ENCODE data around the gene CACUL1.
"Not testable (repeated sequence)": the region's sequence is repeated elsewhere in the genome, so short reads cannot be mapped to it uniquely, and the experiment has no call there.

The CACUL1 gene

DNA sequence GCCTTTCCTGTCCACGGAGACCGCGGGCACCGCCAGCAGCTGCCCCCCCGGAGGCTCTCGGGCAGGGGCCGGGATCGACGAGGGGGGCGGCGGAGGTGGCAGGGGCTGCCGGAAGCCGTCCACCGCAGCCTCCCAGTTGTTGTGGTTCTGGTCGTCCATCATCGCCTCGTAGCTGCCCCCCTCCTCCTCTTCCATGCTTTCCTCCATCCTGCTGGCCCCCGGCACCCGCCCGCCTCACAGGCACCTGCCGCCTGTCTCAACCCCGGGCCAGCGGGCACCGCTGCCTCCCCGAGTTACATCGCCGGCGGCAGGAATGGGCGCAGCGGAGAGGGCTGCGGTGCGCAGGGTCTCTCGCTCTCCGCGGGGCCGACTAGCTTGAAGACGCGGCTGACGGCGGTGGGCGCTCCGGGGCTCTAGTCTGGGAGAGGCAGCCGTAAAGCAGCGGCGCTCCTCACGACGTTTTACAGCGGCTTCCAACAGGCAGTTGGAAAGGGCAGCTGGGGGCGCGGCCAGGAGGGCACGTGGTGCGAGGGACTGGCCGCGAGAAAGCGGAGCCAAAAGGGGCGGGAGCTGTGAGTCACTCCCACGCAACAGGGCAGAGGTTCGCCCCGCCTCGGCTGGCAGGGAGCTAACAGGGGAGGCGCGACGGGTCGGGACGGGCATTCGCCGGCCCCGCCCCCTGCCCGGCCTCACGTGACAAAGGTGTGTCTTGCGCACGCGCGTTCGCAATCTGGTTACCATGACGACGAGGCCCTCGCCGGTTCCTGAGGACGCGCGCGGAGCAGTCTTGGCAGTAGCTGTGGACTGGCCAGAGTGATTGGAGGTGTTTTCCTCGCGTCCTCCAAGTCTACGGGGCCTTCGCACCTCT lies at the start of gene CACUL1:
CACUL1 (minus strand) TSS at position 415 of the 868 bp plus-strand sequence; CDS start at position 207, 208 bp downstream.
- peak; percentile 99 for DNase-seq (ENCODE audit: low read depth in 2 of 2)

GRCh38 chr10:118804262-118804773 lies 49.5 kb upstream of the CACUL1 start:
- DNase-seq (ENCODE audit: low read depth in 2 of 2): no peak

DNA sequence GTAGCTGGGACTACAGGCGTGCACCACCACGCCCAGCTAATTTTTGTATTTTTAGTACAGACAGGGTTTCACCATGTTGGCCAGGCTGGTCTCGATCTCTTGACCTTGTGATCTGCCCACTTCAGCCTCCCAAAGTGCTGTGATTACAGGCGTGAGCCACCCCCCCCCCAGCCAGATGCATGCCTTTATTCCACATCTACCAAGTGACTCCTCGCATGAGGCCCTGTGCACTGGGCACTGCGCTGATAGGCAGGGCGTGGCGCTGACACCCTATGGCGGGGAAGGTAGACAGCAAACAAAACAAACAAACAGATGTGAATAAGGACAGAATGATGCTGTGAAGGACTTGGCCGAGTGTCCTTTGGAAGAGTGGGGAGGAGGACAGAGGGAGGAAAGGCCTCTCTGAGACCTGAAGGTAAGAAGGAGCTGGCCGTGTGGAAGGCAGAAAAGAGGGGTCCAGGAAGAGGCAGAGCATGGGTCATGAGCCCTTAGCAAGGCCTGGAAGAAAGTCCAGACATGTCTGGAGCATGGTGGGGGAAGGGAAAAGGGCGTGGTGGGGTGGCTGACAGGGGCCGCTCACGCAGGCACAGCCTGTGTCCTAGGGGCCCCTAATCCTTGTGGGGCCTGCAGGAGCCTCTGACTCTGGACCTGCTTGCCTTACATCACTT lies 47.5 kb upstream of the CACUL1 start:
- DNase-seq (ENCODE audit: low read depth in 2 of 2): no peak

DNA sequence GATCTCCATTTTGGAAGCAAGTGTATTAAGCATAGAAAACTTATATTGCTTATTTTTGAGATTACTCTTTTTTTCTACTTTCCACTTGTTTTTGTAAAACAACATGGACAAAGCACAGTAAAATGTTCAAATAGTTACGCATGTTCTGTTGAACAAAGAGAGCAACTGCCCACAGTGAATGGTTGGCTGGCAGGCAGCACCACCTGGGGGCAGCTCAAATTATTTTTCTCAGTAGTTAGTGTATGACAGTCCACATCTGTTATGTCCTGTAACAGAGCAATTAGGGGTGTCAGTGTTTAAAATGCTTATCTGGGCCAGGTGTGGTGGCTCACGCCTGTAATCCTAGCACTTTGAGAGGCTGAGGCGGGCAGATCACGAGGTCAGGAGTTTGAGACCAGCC lies 46.1 kb upstream of the CACUL1 start:
- DNase-seq (ENCODE audit: low read depth in 2 of 2): no peak

DNA sequence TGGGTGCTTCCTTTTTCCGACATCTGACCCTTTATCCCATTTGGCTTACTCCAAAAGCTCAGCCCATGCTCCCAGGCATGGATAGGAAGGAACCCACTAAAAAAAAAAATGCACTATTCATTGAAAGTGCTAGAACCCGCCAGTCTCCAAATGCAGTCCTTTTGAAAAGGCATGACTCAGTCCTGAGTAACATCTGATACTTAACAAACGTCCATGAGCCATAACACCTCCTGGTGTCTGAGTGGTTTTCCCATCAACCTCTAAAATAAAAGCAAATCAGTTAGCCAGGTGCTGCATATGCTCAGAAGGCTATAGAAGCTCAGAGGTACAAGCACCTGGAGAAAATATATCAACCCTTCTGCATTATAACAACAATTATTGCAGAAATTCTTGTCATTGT lies 45.0 kb upstream of the CACUL1 start:
- no peak for DNase-seq (ENCODE audit: low read depth in 2 of 2)

GRCh38 chr10:118798231-118798662 lies 43.5 kb upstream of the CACUL1 start:
- no peak for DNase-seq (ENCODE audit: low read depth in 2 of 2)

DNA sequence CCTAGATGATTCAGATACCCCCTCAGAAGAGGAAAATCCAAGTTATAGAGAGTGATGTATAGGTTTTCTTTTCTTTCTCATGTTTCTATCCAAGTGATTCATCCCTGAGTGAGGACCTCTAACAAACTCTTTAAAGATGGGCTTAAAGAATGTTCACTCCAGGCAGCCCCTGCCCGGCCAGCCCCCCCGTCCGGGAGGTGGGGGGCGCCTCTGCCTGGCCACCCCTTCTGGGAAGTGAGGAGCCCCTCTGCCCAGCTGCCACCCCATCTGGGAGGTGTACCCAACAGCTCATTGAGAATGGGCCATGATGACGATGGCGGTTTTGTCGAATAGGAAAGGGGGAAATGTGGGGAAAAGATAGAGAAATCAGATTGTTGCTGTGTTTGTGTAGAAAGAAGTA lies 40.2 kb upstream of the CACUL1 start:
- not testable (repeated sequence) for DNase-seq (ENCODE audit: low read depth in 2 of 2)

DNA sequence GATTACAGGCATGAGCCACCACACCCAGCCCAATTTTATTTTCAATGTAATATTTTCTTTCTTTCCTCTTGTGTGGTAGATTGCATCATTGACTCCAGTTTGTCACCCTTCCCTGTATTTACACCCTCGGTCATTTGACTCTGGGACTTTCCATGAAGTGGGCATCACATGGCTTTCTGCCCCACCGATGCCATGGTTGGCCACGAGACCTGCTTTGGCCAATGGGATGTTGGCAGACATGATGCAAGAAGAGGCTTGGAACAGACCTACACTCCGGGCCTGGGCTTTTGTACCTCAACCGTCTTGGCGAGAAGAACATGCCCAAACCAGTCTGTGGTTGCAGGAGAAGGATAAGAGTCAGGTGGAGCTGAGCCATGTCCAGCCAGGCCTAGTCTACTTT lies 38.8 kb upstream of the CACUL1 start:
- DNase-seq (ENCODE audit: low read depth in 2 of 2): no peak

DNA sequence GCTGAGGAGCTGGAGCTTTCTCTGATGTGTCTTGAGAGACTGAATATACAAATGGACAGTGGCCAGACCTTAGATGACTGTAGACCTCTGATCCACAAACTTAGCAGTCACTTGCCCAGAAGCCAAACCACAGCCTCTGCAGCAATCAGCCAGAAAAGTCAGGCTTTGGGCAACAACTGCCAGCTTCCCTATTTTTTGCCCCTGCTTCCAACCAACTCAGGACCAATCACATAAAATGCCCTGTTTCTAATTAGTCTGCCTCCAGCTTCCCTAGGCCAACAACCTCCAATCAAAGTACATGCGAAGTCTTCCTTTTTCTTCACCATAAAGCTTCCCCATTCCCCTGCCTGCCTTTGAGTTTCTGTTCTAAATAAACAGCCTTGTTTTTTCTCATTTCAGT lies 37.8 kb upstream of the CACUL1 start:
- no peak for DNase-seq (ENCODE audit: low read depth in 2 of 2)

DNA sequence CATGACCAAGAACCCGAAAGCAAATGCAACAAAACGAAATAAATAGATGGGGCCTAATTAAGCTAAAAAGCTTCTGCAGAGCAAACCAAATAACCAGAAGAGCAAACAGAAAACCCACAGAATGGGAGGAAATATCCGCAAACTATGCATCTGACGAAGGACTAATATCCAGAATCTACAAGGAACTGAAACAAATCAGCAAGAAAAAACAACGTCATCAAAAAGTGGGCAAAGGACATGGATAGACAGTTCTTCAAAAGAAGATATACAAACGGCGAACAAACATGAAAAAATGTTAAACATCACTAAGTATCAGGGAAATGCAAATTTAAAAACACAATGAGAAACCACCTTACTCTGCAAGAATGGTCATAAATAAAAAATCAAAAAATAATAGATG lies 35.3 kb upstream of the CACUL1 start:
- DNase-seq (ENCODE audit: low read depth in 2 of 2): no peak

DNA sequence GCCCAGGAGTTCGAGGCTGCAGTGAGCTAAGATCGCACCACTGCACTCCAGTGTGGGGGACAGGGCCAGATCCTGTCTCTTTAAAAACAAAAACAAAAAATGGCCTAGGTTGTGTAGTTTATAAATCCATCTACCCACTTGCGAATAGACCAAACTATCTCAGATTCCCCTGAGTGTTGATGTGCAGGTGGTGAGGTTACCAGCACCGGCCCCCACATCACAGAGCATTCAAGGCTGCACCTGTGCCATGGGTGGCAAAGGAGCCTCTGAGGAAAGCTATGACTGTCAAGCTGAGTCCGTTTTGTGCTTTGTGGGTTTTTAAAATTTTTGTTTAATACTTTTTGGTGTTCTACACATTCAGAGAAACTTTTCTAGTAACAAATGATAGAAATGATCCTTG lies 30.8 kb upstream of the CACUL1 start:
- DNase-seq (ENCODE audit: low read depth in 2 of 2): no peak

- no peak for DNase-seq (ENCODE audit: low read depth in 2 of 2)
Measured at GRCh38 chr10:118783776-118784545, 29.2 kb upstream of the CACUL1 start.

DNA sequence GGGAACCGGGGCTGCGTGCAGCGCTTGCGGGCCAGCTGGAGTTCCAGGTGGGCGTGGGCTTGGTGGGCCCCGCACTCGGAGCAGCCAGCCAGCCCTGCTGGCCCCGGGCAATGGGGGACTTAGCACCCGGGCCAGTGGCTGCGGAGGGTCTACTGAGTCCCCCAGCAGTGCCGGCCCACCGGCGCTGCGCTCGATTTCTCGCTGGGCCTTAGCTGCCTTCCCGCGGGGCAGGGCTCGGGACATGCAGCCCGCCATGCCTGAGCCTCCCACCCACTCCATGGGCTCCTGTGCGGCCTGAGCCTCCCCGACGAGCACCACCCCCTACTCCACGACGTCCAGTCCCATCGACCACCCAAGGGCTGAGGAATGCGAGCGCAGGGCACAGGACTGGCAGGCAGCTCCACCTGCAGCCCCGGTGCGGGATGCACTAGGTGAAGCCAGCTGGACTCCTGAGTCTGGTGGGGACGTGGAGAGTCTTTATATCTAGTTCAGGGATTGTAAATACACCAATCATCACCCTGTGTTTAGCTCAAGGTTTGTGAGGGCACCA lies 28.2 kb upstream of the CACUL1 start:
- DNase-seq (ENCODE audit: low read depth in 2 of 2): not testable (repeated sequence)

GRCh38 chr10:118781541-118781940 lies 26.8 kb upstream of the CACUL1 start:
- DNase-seq (ENCODE audit: low read depth in 2 of 2): no peak

DNA sequence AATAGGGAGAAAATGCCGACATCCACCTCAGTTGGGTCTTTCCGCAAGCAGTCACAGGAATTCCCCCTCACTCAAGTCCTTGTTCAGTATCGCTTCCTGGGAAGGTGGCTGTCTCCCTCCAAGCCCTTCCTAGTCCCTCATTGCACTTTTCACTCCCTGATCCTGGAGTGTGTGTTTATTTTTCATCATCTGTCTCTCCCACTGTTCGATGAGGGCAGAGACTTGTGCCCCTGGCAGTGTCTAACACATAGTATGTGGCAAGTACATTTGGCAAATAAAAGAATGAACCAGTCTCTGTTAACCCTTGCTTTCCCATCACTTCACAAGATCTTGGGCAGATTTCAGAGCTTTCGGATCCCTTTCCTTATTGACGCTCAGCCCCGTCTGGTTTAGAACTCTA lies 24.0 kb upstream of the CACUL1 start:
- DNase-seq (ENCODE audit: low read depth in 2 of 2): no peak

GRCh38 chr10:118776960-118777359 lies 22.2 kb upstream of the CACUL1 start:
- no peak for DNase-seq (ENCODE audit: low read depth in 2 of 2)

GRCh38 chr10:118776033-118776432 lies 21.3 kb upstream of the CACUL1 start:
- DNase-seq (ENCODE audit: low read depth in 2 of 2): no peak

GRCh38 chr10:118775478-118775877 lies 20.7 kb upstream of the CACUL1 start:
- DNase-seq (ENCODE audit: low read depth in 2 of 2): no peak

- DNase-seq (ENCODE audit: low read depth in 2 of 2): no peak
Measured at GRCh38 chr10:118773041-118773440, 18.3 kb upstream of the CACUL1 start.

GRCh38 chr10:118771976-118772375 lies 17.2 kb upstream of the CACUL1 start:
- no peak for DNase-seq (ENCODE audit: low read depth in 2 of 2)

DNA sequence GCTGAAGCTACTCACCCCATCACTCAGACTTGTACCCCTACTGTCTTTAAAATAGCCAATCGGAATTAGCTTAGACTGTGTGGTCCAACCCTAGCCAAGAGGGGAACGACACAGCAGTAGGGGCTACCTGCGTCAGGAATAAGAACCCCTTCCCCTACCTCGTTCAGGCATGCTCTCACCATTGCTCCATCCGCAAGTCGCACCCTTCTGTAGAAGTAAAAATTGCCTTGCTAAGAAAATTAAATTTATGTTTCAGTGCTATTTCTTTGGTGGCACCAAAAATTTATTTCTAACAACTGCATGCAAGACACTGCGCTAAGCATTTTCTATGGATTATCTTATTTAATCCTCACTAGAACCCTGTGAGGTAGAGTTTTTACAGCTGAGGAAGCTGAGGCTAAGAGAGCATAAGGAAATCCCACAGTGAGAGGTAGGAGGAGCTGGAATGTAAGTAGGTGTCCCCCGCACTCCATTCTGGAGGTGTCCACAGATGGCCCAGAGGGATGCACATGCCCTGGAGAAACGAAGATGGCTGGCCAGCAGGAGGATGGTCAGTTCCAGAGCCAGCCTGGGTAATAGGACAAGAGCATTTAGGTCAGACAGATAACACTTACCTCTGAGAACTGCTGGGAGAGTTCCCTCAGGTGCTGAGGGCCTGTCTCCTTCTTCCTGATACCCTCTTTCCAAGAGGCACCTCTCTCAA lies 15.3 kb upstream of the CACUL1 start:
- DNase-seq (ENCODE audit: low read depth in 2 of 2): no peak

Data from fibroblast of skin of left biceps (primary cell).